IPS DF 6.9 (cell line): Measurements from ENCODE around the gene IL26.

Experiments used
- DNase-seq: peaks from one replicate; pipeline ENCODE4 v3.0.0-alpha.2; 2013; ENCODE audit warnings: low read depth, low spot score
- H3K27ac ChIP-seq: one replicate; pipeline ENCODE4 v1.5.1; 2013; ENCODE audit warnings: low read length, control low read depth
- H3K27me3 ChIP-seq: 2 replicates; pipeline ENCODE4 v1.6.1; 2013; ENCODE audit warnings: mild to moderate bottlenecking, low read length; ENCODE audit not compliant: control insufficient read depth, insufficient read depth
- H3K36me3 ChIP-seq: 2 replicates; pipeline ENCODE4 v1.6.1; 2013; ENCODE audit warnings: low read length; ENCODE audit not compliant: control insufficient read depth, insufficient read depth
- H3K4me1 ChIP-seq: 2 replicates; pipeline ENCODE4 v1.6.1; 2013; ENCODE audit warnings: low read length; ENCODE audit not compliant: control insufficient read depth, insufficient read depth
- H3K4me3 ChIP-seq: 2 replicates; pipeline ENCODE4 v1.5.1; 2013; ENCODE audit warnings: mild to moderate bottlenecking, low read length
- H3K9me3 ChIP-seq: 2 replicates; pipeline ENCODE4 v1.6.1; 2013; ENCODE audit warnings: low read length, inconsistent platforms; ENCODE audit not compliant: control insufficient read depth, insufficient read depth
- WGBS: extraction: QIAGEN DNeasy Blood & Tissue Kit; methylation state at CpG from one replicate; pipeline ENCODE4 v1.1.7; 2013; ENCODE audit warnings: mixed read lengths, missing lambda C conversion rate; ENCODE audit not compliant: insufficient read length, insufficient coverage; 5-methylcytosine and 5-hydroxymethylcytosine counted together

IL26 gene

DNA sequence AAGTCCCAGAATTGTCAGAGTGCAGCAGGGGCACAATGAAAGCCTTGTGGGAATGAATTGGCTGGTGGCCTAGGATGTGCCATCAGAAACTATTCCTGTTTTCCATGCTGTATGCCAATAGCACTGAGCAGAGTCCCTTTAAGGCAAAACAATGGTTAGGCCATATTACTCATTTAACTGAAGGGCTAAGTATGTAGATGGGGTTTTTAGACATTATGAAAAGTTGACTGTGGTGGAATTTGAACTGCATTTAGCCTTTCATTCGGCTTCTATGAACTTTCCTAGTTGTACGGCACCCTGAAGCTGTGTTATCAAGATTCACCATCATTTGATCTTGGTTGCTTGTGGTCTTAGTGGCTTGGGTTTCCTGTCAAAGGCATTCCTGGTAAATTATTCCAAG, 24.8 kb downstream of the IL26 start:
- Histone ChIP-seq H3K27me3 (no peaks in the 10 kb centered on the region), H3K4me3 (no peak overlapping the region), H3K4me1 (no peaks in the 10 kb centered on the region), H3K27ac (no peak overlapping the region), H3K9me3 (no peaks in the 10 kb centered on the region), H3K36me3 (no peaks in the 10 kb centered on the region)
- no peak for DNase-seq
- no CpG with 5 or more reads among the region's 2 CpGs for WGBS

DNA sequence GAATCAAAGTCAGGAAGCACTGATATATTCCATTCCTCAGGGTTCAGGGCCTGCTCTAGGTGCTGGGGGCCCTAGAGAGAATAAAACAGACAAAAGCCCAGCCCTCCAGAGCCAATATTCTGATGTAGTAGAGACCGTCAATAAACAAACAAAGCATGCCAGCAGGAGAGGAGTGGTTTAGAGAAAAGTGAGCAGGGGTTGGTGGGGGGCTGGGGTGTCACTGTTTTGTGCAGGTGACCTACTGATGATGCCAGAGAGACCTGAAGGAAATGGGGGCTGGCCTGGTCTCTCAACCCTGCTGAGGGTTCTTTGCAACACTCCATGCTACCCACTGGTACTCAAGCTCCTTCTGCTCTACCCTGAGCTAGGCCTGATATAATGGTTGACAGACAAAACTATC, 26.5 kb downstream of the IL26 start:
- Histone ChIP-seq H3K27me3 (no peaks in the 10 kb centered on the region), H3K9me3 (no peaks in the 10 kb centered on the region)
- no CpG with 5 or more reads among the region's 1 CpG for WGBS

DNA sequence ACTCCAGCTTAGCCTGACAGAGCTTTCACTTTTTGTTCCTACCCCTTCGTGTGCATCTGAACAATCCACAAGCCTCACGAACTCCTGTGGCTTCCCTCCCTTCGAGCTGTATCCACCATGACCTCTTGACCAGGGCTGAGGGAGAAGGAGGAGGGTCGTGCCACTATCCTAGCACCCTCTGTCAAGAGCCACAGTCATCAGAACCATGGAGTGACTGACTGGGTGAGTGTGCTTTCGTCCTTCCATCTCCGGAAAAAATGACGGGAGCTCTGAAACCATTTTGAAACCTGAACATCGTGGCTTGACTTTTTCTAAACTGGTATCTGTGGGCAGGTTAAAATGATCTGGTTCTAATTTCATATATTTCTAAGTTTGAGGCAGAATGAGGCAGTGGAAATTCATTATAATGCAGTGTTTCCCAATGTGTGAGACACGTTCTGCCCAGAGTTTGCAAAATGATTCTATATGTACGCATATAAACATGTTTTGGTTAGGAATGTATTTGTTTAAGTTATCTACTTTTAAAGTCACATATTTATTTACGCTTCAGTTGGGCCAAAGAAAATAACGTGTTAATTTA, 27.0 kb downstream of the IL26 start:
- no CpG with 5 or more reads among the region's 12 CpGs for WGBS
- H3K36me3 ChIP-seq: no peaks in the 10 kb centered on the region
- H3K4me1 ChIP-seq: no peaks in the 10 kb centered on the region

More for the DNA sequence above, 26.5 kb downstream of the IL26 start:
- DNase-seq: no peak
- no peaks in the 10 kb centered on the region for H3K36me3 ChIP-seq
- H3K27ac ChIP-seq: no peak overlapping the region
- no peaks in the 10 kb centered on the region for H3K4me1 ChIP-seq
- H3K4me3 ChIP-seq: no peak overlapping the region

DNA sequence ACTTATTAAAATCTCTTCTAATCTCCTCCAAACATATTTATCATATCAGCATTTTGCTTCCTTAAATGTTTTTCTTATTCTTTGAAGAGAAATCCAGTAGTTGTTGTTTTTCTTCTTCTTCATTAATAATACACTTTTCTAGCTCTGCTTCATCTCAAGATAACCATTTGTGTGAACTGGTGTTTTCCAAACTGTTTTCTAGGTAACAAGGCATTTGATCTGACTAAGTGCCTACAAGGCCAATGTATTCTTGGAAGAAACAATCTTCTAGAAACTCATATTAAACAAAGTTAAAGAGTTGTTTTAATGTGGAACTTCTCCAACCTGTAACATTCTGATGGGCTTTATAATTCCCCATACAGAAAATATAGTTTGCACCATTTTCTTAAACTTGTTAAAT, 35.3 kb downstream of the IL26 start:
- H3K4me3 ChIP-seq: no peak overlapping the region
- H3K9me3 ChIP-seq: no peaks in the 10 kb centered on the region
- H3K27me3 ChIP-seq: no peaks in the 10 kb centered on the region
- no peak for DNase-seq
- no peaks in the 10 kb centered on the region for H3K4me1 ChIP-seq
- H3K36me3 ChIP-seq: no peaks in the 10 kb centered on the region
- no peak overlapping the region for H3K27ac ChIP-seq

More for the DNA sequence above, 27.0 kb downstream of the IL26 start:
- no peaks in the 10 kb centered on the region for H3K27me3 ChIP-seq
- no peak overlapping the region for H3K4me3 ChIP-seq
- no peak for DNase-seq
- no peak overlapping the region for H3K27ac ChIP-seq
- H3K9me3 ChIP-seq: no peaks in the 10 kb centered on the region

DNA sequence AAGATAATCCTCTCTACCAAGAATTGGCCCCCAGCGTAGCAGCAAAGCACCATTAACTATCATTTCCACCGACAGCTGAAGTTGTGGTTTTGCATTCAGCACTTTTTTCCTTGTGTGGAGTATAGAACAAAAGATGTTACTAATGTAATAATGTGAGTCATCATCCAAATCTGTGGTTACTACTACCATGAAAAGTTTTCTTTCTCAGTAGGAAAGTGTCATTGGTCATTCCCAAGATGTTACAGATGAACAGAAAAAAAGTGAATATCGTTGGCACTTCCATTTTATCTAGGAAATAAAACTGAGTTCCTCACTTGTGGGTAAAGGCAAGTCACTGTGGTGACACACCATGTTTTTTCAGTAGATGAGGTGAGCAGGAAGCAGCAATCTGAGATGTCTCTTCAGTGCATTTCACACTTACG, 35.8 kb downstream of the IL26 start:
- Histone ChIP-seq H3K4me1 (no peaks in the 10 kb centered on the region), H3K4me3 (no peak overlapping the region), H3K9me3 (no peaks in the 10 kb centered on the region), H3K27ac (no peak overlapping the region), H3K36me3 (no peaks in the 10 kb centered on the region), H3K27me3 (no peaks in the 10 kb centered on the region)
- WGBS: no CpG with 5 or more reads among the region's 4 CpGs
- DNase-seq: no peak

DNA sequence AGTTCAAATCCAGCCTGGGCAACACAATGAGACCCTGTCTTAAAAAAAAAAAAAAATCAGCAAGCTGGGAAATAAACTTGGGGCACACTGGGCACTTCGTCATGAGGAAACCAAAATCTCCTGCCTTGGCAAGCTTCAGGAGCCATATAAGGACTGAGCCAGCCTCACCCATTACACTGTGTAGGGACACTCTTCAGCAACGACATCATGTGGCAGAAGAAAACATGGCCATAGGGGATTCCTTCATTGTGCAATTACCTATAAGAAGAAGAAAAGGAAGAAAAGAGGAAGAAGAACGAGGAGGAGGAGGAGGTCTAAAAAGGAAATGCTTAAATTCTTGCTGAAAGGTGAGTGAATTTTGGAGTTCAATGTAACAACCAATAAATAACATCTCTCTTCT, 40.0 kb downstream of the IL26 start:
- H3K27ac ChIP-seq: no peak overlapping the region
- no peaks in the 10 kb centered on the region for H3K9me3 ChIP-seq
- H3K27me3 ChIP-seq: no peaks in the 10 kb centered on the region
- no peaks in the 10 kb centered on the region for H3K4me1 ChIP-seq
- no peak for DNase-seq
- H3K36me3 ChIP-seq: no peaks in the 10 kb centered on the region
- H3K4me3 ChIP-seq: no peak overlapping the region
- WGBS: no CpG with 5 or more reads among the region's 3 CpGs

DNA sequence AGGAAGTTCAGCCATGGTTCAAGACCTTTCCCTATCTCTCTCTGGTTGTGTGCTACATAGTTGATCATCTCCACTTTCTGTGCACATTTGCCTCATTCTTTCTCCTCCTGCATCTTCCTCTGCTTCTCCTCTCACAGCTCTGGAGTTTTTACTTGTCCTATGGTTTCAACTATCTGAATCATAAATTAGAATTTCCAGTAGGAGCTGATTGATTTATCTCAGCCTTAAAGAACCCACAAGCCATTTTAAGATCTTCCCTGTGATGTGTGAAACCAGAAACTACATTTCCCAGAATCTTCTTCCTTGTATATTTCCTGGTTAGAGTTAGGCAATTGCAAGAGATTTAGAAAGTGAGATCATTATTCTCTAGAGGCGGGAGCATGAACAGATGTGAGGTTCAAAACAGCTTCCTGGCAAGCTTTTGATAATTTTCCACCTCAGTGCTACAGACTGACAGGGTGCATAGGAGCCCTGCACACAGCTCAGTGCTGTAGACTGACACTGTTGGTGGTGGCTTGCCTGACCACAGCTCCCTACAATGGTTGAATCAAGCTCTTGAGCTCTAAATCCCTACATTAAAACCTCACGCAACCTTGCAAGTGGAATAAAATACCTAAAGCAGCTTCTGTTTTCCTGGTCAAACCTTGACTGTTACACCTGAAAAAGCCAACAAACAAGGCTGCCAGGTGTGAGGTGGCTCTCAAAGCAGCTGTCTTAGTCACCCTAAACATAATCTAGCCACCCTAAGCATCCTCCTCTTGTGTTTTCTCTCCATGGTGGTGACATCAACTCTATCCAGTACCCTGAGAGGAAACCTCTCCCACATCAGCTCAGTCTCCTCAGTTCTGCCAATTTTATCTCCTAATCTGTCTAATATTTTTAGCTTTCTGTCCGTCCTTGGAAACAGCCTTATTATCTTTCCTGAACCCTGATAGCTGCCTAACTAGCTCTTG, 44.5 kb downstream of the IL26 start:
- Histone ChIP-seq H3K9me3 (no peaks in the 10 kb centered on the region), H3K27ac (no peak overlapping the region), H3K4me1 (no peaks in the 10 kb centered on the region), H3K4me3 (no peak overlapping the region), H3K36me3 (no peaks in the 10 kb centered on the region), H3K27me3 (no peaks in the 10 kb centered on the region)
- WGBS: no CpG with 5 or more reads among the region's 3 CpGs
- DNase-seq: no peak

DNA sequence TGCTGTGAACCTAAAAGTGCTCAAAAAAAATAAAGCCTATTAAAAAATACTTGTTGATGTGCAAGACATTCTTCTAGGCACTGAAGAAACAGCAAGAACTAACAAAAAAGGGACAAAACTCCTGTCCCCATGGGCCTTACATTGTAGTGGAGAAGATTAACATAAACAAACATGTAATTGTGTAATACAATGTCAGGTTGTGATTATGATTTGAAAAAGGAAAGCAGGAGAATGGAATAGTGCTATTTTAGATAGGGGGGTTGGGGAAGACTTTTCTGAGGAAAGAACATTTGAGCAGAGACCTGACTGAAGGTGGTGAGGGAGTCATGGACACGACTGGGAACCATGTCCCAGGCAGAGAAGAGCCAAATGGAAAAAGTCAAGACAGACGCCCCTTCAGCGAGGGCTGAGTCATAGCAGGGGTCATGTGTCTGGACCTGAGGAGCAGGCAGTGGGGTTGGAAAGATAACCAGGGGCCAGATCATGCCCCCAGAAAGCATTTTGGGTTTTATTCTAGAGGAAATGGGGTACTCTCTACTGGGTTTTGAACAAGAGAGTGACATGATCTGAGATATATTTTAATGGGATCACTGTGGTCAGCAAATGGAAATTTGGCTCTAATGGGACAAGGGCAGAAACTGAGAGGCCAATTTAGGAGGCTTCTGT, 46.7 kb downstream of the IL26 start:
- no CpG with 5 or more reads among the region's 3 CpGs for WGBS
- H3K9me3 ChIP-seq: no peaks in the 10 kb centered on the region
- DNase-seq: no peak
- H3K4me1 ChIP-seq: no peaks in the 10 kb centered on the region
- no peaks in the 10 kb centered on the region for H3K36me3 ChIP-seq
- no peak overlapping the region for H3K4me3 ChIP-seq
- H3K27me3 ChIP-seq: no peaks in the 10 kb centered on the region
- no peak overlapping the region for H3K27ac ChIP-seq

DNA sequence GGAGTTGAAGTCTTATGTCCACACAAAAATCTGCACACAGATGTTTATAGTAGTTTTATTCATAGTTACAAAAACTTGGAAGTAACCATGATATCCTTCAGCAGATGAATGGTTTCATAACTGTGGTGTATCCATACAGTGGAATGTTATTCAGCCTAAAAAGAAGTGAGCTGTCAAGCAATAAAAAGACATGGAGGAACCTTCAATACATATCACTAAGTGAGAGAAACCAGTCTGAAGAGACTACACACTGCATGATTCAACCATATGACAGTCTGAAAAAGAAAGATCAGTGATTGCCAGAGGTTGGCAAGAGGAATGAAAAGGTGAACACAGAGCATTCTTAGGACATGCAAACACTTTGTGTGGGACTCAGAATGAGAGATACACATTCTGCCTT, 47.4 kb downstream of the IL26 start:
- no peak overlapping the region for H3K27ac ChIP-seq
- no peaks in the 10 kb centered on the region for H3K9me3 ChIP-seq
- H3K4me1 ChIP-seq: no peaks in the 10 kb centered on the region
- H3K36me3 ChIP-seq: no peaks in the 10 kb centered on the region
- no peaks in the 10 kb centered on the region for H3K27me3 ChIP-seq
- DNase-seq: no peak
- no peak overlapping the region for H3K4me3 ChIP-seq

DNA sequence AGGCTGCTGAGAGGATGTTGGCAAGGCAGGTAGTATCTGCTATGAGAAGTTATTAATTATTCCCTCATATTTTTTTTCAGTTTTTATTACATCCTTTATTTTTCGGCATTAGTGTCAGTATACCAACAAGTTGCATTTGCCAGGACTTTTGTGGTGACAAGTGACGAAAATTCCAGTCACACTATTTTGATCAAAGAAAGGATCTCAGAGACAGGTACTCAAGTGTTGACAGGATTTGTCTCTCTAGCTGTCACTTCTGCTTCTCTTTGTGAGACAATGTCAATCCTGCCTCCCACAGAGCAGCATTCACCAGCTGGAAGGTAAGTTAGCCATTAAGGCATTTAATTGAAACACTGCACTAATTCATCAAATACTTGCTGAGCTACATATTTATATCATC, 48.0 kb downstream of the IL26 start:
- no peak overlapping the region for H3K27ac ChIP-seq
- no CpG with 5 or more reads among the region's 2 CpGs for WGBS
- no peaks in the 10 kb centered on the region for H3K27me3 ChIP-seq
- no peaks in the 10 kb centered on the region for H3K9me3 ChIP-seq
- H3K4me3 ChIP-seq: no peak overlapping the region
- no peaks in the 10 kb centered on the region for H3K4me1 ChIP-seq
- no peaks in the 10 kb centered on the region for H3K36me3 ChIP-seq
- DNase-seq: no peak
